ENCODE results near the gene PAPOLG.
"Not testable (repeated sequence)": the region's sequence is repeated elsewhere in the genome, so short reads cannot be mapped to it uniquely, and the experiment has no call there.

PAPOLG gene

GRCh38 chr2:60825666-60826065 is 69.6 kb downstream of the PAPOLG start:
- no peak for DNase-seq

DNA sequence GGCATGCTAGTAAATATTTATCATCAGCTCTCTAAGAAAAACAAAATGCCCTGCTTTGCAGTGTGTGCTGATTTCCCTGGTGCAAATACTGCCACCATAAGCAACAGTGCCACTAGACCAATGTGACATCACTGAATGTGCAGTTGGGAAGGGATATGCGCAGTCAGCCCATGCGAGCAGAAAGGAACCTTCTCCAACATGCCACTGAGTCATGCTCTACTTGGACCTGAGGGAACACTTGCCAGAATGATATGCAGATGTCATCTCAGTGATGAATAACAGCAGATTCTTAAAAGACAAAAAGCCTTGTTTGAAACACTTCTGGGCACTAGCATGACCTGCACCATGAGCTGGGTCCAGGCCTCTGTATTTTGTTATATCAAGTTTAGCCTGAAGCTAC is 70.0 kb downstream of the PAPOLG start:
- DNase-seq, result no peak

GRCh38 chr2:60826860-60827259 is 70.8 kb downstream of the PAPOLG start:
- not testable (repeated sequence) for DNase-seq

DNA sequence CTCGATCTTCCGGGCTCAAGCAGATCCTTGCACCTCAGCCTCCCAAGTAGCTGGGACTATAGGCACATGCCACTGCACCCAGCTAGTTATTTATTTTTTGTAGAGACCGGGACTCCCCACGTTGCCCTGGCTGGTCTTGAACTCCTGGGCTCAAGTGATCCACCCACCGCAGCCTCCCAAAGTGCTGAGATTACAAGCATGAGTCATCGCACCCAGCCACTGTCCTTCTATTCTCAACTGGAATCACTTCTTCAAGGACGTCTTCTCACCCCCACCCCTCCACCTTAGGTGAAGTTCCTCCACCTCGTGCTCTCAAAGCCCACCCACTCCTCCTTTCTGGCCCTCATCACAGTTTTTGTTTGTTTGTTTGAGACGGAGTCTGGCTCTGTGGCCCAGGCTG is 71.3 kb downstream of the PAPOLG start:
- DNase-seq, result no peak

- no peak for DNase-seq
These were observed 74.9 kb downstream of the PAPOLG start for GRCh38 chr2:60830991-60831390.

- no peak for DNase-seq
These were observed 75.9 kb downstream of the PAPOLG start for GRCh38 chr2:60831921-60832320.

GRCh38 chr2:60832621-60833020 is 76.6 kb downstream of the PAPOLG start:
- DNase-seq, result no peak

DNA sequence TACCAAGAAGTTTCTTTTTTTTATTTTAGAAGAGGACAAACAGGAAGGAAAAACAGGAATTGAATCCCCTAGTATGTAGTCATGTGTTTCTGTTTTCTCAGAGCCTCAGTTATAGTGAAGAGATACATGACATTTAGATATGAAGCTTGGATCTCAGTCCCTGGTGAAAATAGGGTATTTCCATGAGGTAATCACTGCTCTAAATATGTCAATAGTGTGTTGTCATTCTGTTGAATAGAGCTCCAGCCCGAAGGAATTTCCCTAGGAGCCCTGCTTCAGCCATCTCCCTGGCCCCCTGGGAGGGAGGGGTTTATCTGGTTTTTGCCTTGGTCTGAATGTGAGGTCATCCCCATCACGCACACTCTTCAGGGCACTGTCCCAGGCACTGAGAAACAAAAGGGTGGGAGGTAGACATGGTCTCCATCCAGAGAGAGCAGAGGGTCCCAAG is 78.2 kb downstream of the PAPOLG start:
- no peak for DNase-seq

DNA sequence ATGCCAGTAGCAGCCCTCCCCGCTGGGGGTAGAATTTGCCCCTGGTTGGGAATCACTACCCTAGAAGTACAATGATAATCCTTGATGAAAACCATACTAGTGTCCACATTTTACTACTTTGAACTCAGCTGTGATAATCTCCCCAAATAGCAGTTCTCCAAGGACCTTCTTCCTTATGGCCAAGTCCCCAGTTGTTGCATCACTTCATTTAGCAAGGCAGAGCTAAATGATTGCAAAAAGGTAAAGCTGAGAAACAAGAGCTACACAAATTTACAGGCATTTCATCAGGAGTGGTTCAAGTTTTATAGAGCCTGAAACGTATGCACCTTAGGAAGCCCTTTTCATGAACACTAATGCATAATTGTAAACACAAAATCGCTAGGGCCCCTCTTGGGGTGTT is 80.4 kb downstream of the PAPOLG start:
- no peak for DNase-seq

DNA sequence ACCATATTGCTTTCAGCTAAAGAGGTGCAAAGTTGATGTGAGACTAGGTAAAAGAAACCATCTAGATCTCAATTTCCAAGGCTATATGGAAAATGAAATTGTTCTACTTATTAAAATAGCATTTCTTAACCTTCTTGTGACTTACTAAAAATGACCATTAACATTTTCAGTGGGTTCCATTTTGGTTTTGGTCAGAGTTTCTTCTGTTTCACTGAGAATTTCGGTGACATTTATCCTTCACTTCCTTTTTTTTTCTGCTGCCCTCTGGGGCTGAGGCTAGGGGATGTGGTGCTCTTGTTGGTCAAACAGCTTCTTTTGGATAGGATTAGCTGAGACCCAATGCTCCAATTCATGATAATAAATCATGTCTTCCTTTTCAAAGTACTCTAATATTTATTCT is 81.1 kb downstream of the PAPOLG start:
- DNase-seq, result no peak

- no peak for DNase-seq
These were observed 82.4 kb downstream of the PAPOLG start for GRCh38 chr2:60838481-60838880.

GRCh38 chr2:60839126-60839813 is 83.2 kb downstream of the PAPOLG start:
- DNase-seq, result no peak

DNA sequence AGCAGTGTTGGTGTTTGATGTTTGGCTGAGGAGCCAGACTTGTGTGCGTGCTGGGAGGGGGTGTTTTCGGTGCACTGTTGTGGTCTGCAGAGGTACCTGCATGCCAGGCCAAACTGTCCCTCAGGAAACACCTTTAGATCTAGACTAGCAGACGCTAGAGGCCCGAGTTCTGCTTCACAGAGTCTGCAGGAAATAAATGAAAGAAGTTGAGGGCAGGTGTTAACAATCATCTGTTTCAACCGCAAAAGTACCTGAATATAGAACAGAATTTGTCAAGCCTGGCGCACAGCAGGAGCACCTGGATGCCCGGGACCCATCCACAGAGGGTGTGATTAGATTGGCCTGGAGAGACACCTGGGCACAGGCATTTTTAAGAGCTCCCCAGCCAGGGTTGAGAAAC is 84.8 kb downstream of the PAPOLG start:
- DNase-seq, result no peak

DNA sequence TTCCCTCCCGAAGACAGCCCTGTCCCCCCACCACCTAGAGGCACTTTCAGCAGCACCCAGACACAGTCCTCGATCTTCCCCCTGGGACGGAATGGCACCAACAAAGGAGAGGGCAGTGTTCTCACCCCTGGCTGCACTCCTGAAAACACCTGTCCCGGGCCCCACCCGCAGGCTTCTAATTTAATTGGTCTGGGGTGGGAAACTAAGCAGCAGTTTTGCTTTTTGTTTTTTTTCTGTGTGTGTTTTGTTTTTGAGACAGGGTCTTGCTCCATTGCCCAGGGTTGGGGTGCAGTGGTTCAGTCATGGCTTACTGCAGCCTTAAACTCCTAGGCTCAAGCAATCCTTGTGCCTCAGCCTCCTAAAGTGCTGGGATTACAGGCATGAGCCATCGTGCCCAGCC is 86.9 kb downstream of the PAPOLG start:
- no peak for DNase-seq

DNA sequence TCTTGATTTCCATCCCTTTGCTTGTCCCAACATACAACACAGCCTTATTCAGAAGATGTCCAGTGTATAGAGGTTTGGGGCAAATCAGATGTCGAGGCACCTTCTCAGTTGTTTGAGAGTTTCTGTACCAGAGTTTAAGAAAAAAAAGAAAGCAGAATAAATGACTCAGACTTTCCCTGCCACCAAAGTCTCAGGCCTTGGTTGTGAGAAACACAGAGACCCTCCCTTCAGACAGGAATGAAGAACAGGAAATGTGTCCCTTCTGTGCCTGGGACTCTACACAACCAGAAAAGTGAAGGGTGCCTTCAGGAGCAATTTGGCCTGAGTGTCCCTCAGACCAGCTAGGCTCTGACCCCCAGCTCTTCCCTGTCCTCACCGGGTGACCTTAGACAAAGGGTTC is 88.0 kb downstream of the PAPOLG start:
- DNase-seq, result no peak

- no peak for DNase-seq
These were observed 91.8 kb downstream of the PAPOLG start for GRCh38 chr2:60847854-60848253.

Measured in stimulated activated CD8-positive, alpha-beta memory T cell treated with anti-CD3 and anti-CD28 coated beads, Interleukin-4, amount 100 ng/mL, for 48 hours (primary cell).